Measurements from ENCODE around the gene CACNA2D3. TPM values are rescaled to one million over a fixed set of nuclear protein-coding genes. Genes with fewer than 3 reads are reported as not detected.

CACNA2D3 gene
- polyA plus RNA-seq, 3 donors, result 8.3 to 21.5 (median 10.4) TPM

DNA sequence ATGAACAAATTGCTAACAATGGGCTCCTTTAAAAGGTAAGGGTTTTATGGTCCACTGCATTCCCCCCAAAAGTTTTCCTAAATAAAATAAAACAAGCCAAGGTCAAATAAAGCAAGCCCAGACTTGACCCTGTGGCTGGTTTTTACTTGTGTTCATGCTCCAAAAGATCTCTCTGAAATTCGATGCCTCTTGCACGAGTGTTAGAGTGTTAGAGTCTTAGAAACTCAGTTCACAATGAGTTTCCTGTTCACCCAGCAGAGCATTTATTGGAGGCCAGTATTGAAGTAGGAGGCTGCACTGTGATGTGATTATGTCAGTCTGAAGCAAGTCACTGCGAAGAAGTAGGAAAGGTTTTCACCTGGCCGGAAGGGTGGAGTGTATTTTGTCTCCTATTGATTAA lies 865.4 kb downstream of the CACNA2D3 start:
- 95% methylated on average over 4 of the region's 4 CpGs for WGBS (ENCODE audit: insufficient coverage)
- H3K9me3 ChIP-seq (replicated peaks in 1 of 2; ENCODE audit: control insufficient read depth in 1 of 2, insufficient read depth in 1 of 2, low read length in 2 of 2), result no peaks in the 10 kb centered on the region
- no peak overlapping the region for H2AFZ ChIP-seq (ENCODE audit: insufficient read depth, low read depth, low read length, poor library complexity, severe bottlenecking)
- H3K9ac ChIP-seq (ENCODE audit: insufficient read depth, low read length, poor library complexity, severe bottlenecking), result no peak overlapping the region
- peaks cover 11 to 22% of the 10 kb centered on the region in 2 donors for H3K36me3 ChIP-seq (replicated peaks in 1 of 2; ENCODE audit: control insufficient read depth in 1 of 2, insufficient read depth in 2 of 2, low read length in 2 of 2)
- intact Hi-C loops (cut with micrococcal nuclease), result no loop called here
- H4K20me1 ChIP-seq (ENCODE audit: insufficient read depth, low read length), result no peaks in the 10 kb centered on the region
- peaks cover 0 to 3% (median 0%) of the 10 kb centered on the region in 7 donors for H3K9me3 Mint-ChIP-seq
- no peak overlapping the region for H3K4me2 ChIP-seq (replicated peaks; ENCODE audit: extremely low read depth, low read length, poor library complexity, severe bottlenecking)
- H3K27me3 Mint-ChIP-seq (ENCODE audit: low read depth in 3 of 3), result no peaks in the 10 kb centered on the region
- no peaks in the 10 kb centered on the region for H3K27me3 ChIP-seq (ENCODE audit: control insufficient read depth in 2 of 2, insufficient read depth in 2 of 2, low read length in 2 of 2)
- peaks cover 58 to 60% of the 10 kb centered on the region in 2 donors for H3K4me1 ChIP-seq (ENCODE audit: control insufficient read depth in 1 of 2, insufficient read depth in 2 of 2, low read length in 2 of 2)
- H3K36me3 Mint-ChIP-seq, result peaks cover 23 to 51% of the 10 kb centered on the region in 2 donors
- H3K27ac Mint-ChIP-seq, result peak overlapping the region in 3 of 7 donors; percentile 15 to 91 (median 30)
- H3K4me3 ChIP-seq (replicated peaks in 1 of 3; ENCODE audit: low read depth in 2 of 3, low read length in 3 of 3), result no peak overlapping the region
- peaks cover 44% of the 10 kb centered on the region for H3K79me2 ChIP-seq (ENCODE audit: insufficient read depth, low read length)
- peaks cover 58% of the 10 kb centered on the region for H3K4me1 Mint-ChIP-seq
- peak overlapping the region in 1 of 2 donors; percentile 79 for H3K27ac ChIP-seq (ENCODE audit: low read depth in 1 of 2, low read length in 2 of 2)
- H3K4me3 Mint-ChIP-seq, result no peak overlapping the region
- no peak for DNase-seq
- TF ChIP-seq, protein P1, sequence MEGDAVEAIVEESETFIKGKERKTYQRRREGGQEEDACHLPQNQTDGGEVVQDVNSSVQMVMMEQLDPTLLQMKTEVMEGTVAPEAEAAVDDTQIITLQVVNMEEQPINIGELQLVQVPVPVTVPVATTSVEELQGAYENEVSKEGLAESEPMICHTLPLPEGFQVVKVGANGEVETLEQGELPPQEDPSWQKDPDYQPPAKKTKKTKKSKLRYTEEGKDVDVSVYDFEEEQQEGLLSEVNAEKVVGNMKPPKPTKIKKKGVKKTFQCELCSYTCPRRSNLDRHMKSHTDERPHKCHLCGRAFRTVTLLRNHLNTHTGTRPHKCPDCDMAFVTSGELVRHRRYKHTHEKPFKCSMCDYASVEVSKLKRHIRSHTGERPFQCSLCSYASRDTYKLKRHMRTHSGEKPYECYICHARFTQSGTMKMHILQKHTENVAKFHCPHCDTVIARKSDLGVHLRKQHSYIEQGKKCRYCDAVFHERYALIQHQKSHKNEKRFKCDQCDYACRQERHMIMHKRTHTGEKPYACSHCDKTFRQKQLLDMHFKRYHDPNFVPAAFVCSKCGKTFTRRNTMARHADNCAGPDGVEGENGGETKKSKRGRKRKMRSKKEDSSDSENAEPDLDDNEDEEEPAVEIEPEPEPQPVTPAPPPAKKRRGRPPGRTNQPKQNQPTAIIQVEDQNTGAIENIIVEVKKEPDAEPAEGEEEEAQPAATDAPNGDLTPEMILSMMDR (IDR thresholded peaks at IDR 0.05), result no peak

DNA sequence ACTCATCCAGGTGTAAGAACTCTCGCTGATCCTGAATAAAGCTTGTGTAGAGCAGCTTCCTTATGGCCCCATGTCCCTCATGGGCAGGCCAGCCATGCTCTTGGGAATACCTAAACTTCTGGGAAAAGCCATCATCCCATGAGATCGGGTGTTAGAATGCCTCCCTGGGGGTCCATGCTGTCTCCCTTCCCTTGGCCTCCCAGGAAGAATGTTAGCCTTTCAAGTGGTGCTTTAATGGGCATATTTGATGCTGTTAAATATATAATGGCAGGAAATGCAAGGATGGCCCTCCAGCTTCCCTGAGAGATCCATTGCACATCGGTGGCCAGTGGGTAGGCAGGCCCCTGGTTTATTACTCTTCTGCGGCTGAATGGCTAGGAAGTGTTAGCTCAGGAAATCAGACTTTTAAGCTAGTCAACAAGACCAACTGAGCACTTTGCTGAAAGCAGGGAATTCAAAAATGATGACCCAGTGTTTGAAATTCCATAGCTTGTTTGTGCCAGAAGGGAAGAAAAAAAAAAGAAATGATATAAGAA lies 866.0 kb downstream of the CACNA2D3 start:
- H3K36me3 ChIP-seq (replicated peaks in 1 of 2; ENCODE audit: control insufficient read depth in 1 of 2, insufficient read depth in 2 of 2, low read length in 2 of 2), result peaks cover 17 to 26% of the 10 kb centered on the region in 2 donors
- peaks cover 0 to 3% (median 0%) of the 10 kb centered on the region in 7 donors for H3K9me3 Mint-ChIP-seq
- H3K27ac Mint-ChIP-seq, result peak overlapping the region; percentile 81 to 95 (median 89)
- H3K4me1 Mint-ChIP-seq, result peaks cover 58% of the 10 kb centered on the region
- peak overlapping the region; percentile 64 for H3K4me2 ChIP-seq (replicated peaks; ENCODE audit: extremely low read depth, low read length, poor library complexity, severe bottlenecking)
- peaks cover 28 to 57% of the 10 kb centered on the region in 2 donors for H3K36me3 Mint-ChIP-seq
- peak overlapping the region; percentile 75 to 79 for H3K27ac ChIP-seq (ENCODE audit: low read depth in 1 of 2, low read length in 2 of 2)
- no peak overlapping the region for H3K9ac ChIP-seq (ENCODE audit: insufficient read depth, low read length, poor library complexity, severe bottlenecking)
- H3K4me1 ChIP-seq (ENCODE audit: control insufficient read depth in 1 of 2, insufficient read depth in 2 of 2, low read length in 2 of 2), result peaks cover 58 to 60% of the 10 kb centered on the region in 2 donors
- H3K4me3 Mint-ChIP-seq, result peak overlapping the region in 1 of 2 donors; percentile 73
- peak in 1 of 3 donors; percentile 38 for DNase-seq
- H4K20me1 ChIP-seq (ENCODE audit: insufficient read depth, low read length), result no peaks in the 10 kb centered on the region
- no peaks in the 10 kb centered on the region for H3K27me3 ChIP-seq (ENCODE audit: control insufficient read depth in 2 of 2, insufficient read depth in 2 of 2, low read length in 2 of 2)
- intact Hi-C loops (cut with micrococcal nuclease), result no loop called here
- WGBS (ENCODE audit: insufficient coverage), result 82% methylated on average over 4 of the region's 4 CpGs
- H3K79me2 ChIP-seq (ENCODE audit: insufficient read depth, low read length), result peaks cover 37% of the 10 kb centered on the region
- peak overlapping the region in 1 of 3 experiments; percentile 56 for H3K4me3 ChIP-seq (replicated peaks in 1 of 3; ENCODE audit: low read depth in 2 of 3, low read length in 3 of 3)
- H3K27me3 Mint-ChIP-seq (ENCODE audit: low read depth in 3 of 3), result no peaks in the 10 kb centered on the region
- H3K9me3 ChIP-seq (replicated peaks in 1 of 2; ENCODE audit: control insufficient read depth in 1 of 2, insufficient read depth in 1 of 2, low read length in 2 of 2), result no peaks in the 10 kb centered on the region
- TF ChIP-seq, protein P1 (IDR thresholded peaks at IDR 0.05), result no peak
- H2AFZ ChIP-seq (ENCODE audit: insufficient read depth, low read depth, low read length, poor library complexity, severe bottlenecking), result no peak overlapping the region

Data from CD14-positive monocyte (primary cell).